Fibroblast of lung (primary cell): ENCODE results near the gene DDO. TPM values are rescaled to one million over a fixed set of nuclear protein-coding genes. Genes with fewer than 3 reads are reported as not detected.

Source experiments
- DNase-seq, 2 donors: peaks; one replicate each; pipeline versions ENCODE4 v3.0.0 to v3.0.0-alpha.2; 2010; ENCODE audit warnings: low read depth in 2 of 2
- H2AFZ ChIP-seq: 2 replicates; pipeline ENCODE4 v1.5.1; 2012; ENCODE audit warnings: low read length, control low read depth, inconsistent platforms
- H3K27ac ChIP-seq: 2 replicates; pipeline ENCODE4 v1.5.1; 2011; ENCODE audit warnings: low read length, control low read depth; ENCODE audit not compliant: insufficient read depth
- H3K27me3 ChIP-seq: 2 replicates; pipeline ENCODE4 v1.5.1; 2011; ENCODE audit warnings: mild to moderate bottlenecking, low read length; ENCODE audit not compliant: control insufficient read depth, insufficient read depth
- H3K36me3 ChIP-seq: 2 replicates; pipeline ENCODE4 v1.5.1; 2011; ENCODE audit warnings: low read length; ENCODE audit not compliant: control insufficient read depth, insufficient read depth
- H3K4me1 ChIP-seq: 2 replicates; pipeline ENCODE4 v1.5.1; 2011; ENCODE audit warnings: low read length; ENCODE audit not compliant: control insufficient read depth, insufficient read depth; ENCODE audit errors: extremely low read depth
- H3K4me2 ChIP-seq: 2 replicates; pipeline ENCODE4 v1.5.1; 2011; ENCODE audit warnings: low read length, control low read depth; ENCODE audit not compliant: insufficient read depth; ENCODE audit errors: extremely low read depth
- H3K4me3 ChIP-seq, 4 experiments: fragments of 200-600 bp in 1 of 4; sonication (generic) in 1 of 4; replicated peaks in 1 of 4; 2 replicates each; pipeline ENCODE4 v1.5.1; 2011 to 2016; ENCODE audit warnings: low read length in 4 of 4, low read depth in 3 of 4, mild to moderate bottlenecking in 3 of 4, control low read depth in 2 of 4, inconsistent platforms in 1 of 4, mixed read lengths in 1 of 4; ENCODE audit not compliant: insufficient read depth in 1 of 4; ENCODE audit errors: control extremely low read depth in 1 of 4
- H3K79me2 ChIP-seq: 2 replicates; pipeline ENCODE4 v1.5.1; 2012; ENCODE audit warnings: mild to moderate bottlenecking, low read length, inconsistent platforms; ENCODE audit not compliant: control insufficient read depth, insufficient read depth
- H3K9ac ChIP-seq: 2 replicates; pipeline ENCODE4 v1.5.1; 2011; ENCODE audit warnings: mild to moderate bottlenecking, low read length, control low read depth; ENCODE audit not compliant: insufficient read depth
- H3K9me3 ChIP-seq: 2 replicates; pipeline ENCODE4 v1.5.1; 2012; ENCODE audit warnings: low read depth, low read length; ENCODE audit not compliant: control insufficient read depth, insufficient read depth
- H4K20me1 ChIP-seq: 2 replicates; pipeline ENCODE4 v1.5.1; 2011; ENCODE audit warnings: low read length; ENCODE audit not compliant: control insufficient read depth, insufficient read depth; ENCODE audit errors: extremely low read depth
- EZH2 ChIP-seq: IDR thresholded peaks from 2 replicates; pipeline ENCODE4 v1.5.1; 2012; ENCODE audit warnings: low read length, control low read depth, mild to moderate bottlenecking; ENCODE audit errors: missing control alignments
- polyA plus RNA-seq, 2 donors: library from polyadenylated mRNA; depleted of rRNA in 1 of 2; stranded (reverse) in 1 of 2; unstranded in 1 of 2; fragments of >200 nt; gene quantifications; 2 replicates each; pipeline ENCODE4 v1.2.1, GENCODE V29; 2011 to 2012; ENCODE audit warnings: missing spikeins in 1 of 2
- total RNA-seq: library from RNA; depleted of rRNA; stranded (reverse); fragments of >200 nt; gene quantifications from 2 replicates; pipeline ENCODE4 v1.2.1, GENCODE V29; 2014
- TF ChIP-seq, protein P1 (sequence below), 2 donors: IDR thresholded peaks in 1 of 2; conservative IDR thresholded peaks in 1 of 2; 1 replicate in 1 of 2; 2 replicates in 1 of 2; pipeline ENCODE4 v1.5.1; 2011 to 2012; ENCODE audit warnings: low read length in 2 of 2, control low read depth in 1 of 2, inconsistent platforms in 1 of 2, low read depth in 1 of 2, mild to moderate bottlenecking in 1 of 2

The DDO gene
- total and polyA plus RNA-seq, 2 donors (not counting 1 experiment from before 2014, with no cell fraction given), result 3.9 to 12.2 TPM

DNA sequence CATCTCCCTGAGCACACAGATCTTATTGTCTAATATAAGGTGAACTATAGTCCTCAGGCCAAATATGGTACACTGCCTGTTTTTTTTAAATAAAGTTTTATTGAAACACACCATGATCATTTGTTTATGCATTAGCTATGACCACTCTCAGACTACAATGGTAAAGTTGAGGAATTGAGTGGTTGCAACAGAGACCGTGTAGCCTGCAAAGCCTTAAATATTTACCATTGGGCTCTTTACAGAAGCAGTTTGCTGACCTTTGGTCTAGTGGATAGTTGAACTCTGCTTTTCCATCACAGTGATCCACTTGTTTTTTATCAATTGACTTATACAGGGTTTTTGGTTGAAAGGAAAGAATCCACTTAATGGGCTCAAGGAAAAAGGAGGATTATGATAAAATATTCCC is 29.9 kb downstream of the DDO start:
- no peak for DNase-seq
- no peaks in the 10 kb centered on the region for H3K4me1 ChIP-seq
- no peaks in the 10 kb centered on the region for H3K79me2 ChIP-seq
- H3K36me3 ChIP-seq, result no peaks in the 10 kb centered on the region
- no peaks in the 10 kb centered on the region for H3K9me3 ChIP-seq
- H2AFZ ChIP-seq, result no peak overlapping the region
- H3K4me2 ChIP-seq, result no peak overlapping the region
- H3K9ac ChIP-seq, result no peak overlapping the region
- no peaks in the 10 kb centered on the region for H4K20me1 ChIP-seq
- no peak overlapping the region for H3K4me3 ChIP-seq
- H3K27me3 ChIP-seq, result no peaks in the 10 kb centered on the region
- H3K27ac ChIP-seq, result no peak overlapping the region
- no peak for TF ChIP-seq EZH2
- TF ChIP-seq, protein P1, sequence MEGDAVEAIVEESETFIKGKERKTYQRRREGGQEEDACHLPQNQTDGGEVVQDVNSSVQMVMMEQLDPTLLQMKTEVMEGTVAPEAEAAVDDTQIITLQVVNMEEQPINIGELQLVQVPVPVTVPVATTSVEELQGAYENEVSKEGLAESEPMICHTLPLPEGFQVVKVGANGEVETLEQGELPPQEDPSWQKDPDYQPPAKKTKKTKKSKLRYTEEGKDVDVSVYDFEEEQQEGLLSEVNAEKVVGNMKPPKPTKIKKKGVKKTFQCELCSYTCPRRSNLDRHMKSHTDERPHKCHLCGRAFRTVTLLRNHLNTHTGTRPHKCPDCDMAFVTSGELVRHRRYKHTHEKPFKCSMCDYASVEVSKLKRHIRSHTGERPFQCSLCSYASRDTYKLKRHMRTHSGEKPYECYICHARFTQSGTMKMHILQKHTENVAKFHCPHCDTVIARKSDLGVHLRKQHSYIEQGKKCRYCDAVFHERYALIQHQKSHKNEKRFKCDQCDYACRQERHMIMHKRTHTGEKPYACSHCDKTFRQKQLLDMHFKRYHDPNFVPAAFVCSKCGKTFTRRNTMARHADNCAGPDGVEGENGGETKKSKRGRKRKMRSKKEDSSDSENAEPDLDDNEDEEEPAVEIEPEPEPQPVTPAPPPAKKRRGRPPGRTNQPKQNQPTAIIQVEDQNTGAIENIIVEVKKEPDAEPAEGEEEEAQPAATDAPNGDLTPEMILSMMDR (conservative IDR thresholded peaks at IDR 0.05 in 1 of 2, IDR thresholded peaks at IDR 0.05 in 1 of 2; ENCODE audit: low read depth in 1 of 2, low read length in 2 of 2), result no peak

DNA sequence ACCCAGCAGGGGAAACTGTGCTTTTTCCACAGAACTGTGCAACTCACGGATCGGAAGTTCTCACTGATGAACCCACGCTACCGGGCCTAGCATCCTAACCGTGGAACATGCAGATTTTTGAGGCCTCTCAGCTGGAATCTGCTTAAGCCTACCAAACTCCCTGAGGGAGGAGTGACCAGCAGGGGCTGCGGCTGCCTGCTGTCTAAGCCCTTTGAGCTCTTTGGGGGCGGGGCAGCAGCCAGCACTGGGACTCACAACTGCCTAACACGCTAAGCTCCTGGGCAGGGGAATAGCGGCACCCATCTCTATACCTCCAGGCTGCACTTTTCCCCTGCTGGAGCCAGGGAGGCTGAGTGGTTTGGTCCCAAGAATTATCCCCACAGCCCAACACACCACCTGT is 36.8 kb downstream of the DDO start:
- Histone ChIP-seq H3K27me3 (no peaks in the 10 kb centered on the region), H3K36me3 (no peaks in the 10 kb centered on the region), H2AFZ (no peak overlapping the region), H3K4me3 (no peak overlapping the region), H3K9ac (no peak overlapping the region), H3K4me2 (no peak overlapping the region), H3K27ac (no peak overlapping the region), H4K20me1 (no peaks in the 10 kb centered on the region), H3K4me1 (no peaks in the 10 kb centered on the region), H3K79me2 (no peaks in the 10 kb centered on the region), H3K9me3 (no peaks in the 10 kb centered on the region)
- no peak for TF ChIP-seq EZH2
- TF ChIP-seq, protein P1 (conservative IDR thresholded peaks at IDR 0.05 in 1 of 2, IDR thresholded peaks at IDR 0.05 in 1 of 2; ENCODE audit: low read depth in 1 of 2, low read length in 2 of 2), result no peak
- DNase-seq, result no peak

DNA sequence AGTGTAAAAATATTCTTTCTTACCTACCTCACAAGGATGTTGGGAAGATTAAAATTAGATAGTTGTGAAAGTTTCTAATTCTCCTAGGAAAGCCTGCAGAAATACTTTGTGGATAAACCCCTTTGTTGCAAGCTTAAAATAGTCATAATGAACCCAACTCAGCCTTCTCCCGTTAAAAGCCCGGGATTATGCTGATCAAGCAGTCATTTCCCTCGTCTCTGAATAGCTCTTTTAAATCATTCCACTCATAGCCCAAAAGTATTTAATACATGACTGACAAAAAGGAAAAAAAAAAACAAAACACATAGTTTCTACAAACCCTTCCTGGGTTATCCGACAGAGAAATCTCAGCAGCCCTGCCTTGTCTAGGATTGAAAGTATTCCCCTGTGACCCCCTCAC is 46.3 kb downstream of the DDO start:
- no peak for TF ChIP-seq EZH2
- TF ChIP-seq, protein P1 (conservative IDR thresholded peaks at IDR 0.05 in 1 of 2, IDR thresholded peaks at IDR 0.05 in 1 of 2; ENCODE audit: low read depth in 1 of 2, low read length in 2 of 2), result no peak
- peaks cover 23% of the 10 kb centered on the region for H3K27me3 ChIP-seq

More for the DNA sequence above, 46.3 kb downstream of the DDO start:
- no peak overlapping the region for H2AFZ ChIP-seq
- no peaks in the 10 kb centered on the region for H3K4me1 ChIP-seq
- H3K27ac ChIP-seq, result no peak overlapping the region
- H3K9me3 ChIP-seq, result no peaks in the 10 kb centered on the region
- H3K4me3 ChIP-seq, result no peak overlapping the region
- H3K9ac ChIP-seq, result no peak overlapping the region
- no peaks in the 10 kb centered on the region for H4K20me1 ChIP-seq
- no peaks in the 10 kb centered on the region for H3K79me2 ChIP-seq
- no peaks in the 10 kb centered on the region for H3K36me3 ChIP-seq
- no peak overlapping the region for H3K4me2 ChIP-seq
- DNase-seq, result no peak
